Activated CD4-positive, alpha-beta T cell treated with anti-CD3 and anti-CD28 coated beads, Interleukin-2, amount 50 U/mL, for 16 hours (primary cell): ENCODE results near the gene GALNT2.

Source experiments
- DNase-seq: peaks from one replicate; pipeline ENCODE4 v3.0.0-alpha.2; 2020

The GALNT2 gene

DNA sequence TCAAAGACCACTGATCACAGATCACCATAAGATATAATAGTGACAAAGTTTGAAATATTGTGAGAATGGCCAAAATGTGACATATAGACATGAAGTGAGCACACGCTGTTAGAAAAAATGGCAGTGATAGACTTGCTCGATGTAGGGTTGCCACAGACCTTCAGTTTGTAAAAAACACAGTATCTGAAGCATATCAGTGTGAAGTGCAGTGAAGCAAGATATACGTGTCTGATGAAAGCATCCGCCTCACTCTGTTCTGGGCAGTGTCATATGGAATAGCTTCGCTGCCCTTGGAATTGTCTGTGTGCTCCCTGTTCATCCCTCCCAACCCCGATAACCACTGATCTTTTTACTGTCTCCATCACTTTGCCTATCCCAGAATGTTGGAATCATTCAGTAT, 50.7 kb downstream of the GALNT2 start:
- no peak for DNase-seq

GRCh38 chr1:230119340-230119739, 52.3 kb downstream of the GALNT2 start:
- DNase-seq = no peak

DNA sequence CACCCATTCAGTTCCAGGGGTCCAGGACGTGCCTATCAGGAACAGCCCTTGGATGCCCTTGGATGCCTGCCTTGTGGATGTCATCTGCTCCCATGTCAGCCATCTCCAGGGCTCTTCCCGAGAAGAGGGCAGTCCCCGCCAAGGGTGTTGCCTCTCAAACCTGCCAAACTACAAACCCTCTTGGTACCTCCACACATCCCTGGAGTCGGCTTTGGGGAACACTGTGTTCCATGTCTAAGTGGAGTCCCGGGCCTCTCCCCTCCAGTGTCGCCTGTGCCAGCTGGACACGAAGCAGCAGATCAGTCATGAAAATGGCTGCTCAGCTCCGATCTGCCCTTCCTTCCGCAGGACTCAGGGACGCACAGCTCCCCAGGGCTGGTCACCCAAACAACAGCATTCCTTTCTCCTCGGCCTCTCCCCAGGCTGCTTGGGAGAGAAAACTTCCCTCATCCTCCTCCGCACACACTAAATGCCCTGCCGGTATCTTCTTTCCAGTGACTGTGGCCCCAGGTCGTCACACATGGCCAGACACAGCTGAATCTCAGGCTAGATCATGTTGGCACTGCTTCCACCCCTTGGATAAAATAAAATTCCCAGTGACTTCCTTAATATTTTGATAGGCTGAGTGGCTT, 53.4 kb downstream of the GALNT2 start:
- no peak for DNase-seq

GRCh38 chr1:230120921-230121381, 53.9 kb downstream of the GALNT2 start:
- DNase-seq = no peak

GRCh38 chr1:230121950-230122349, 54.9 kb downstream of the GALNT2 start:
- no peak for DNase-seq

- DNase-seq = no peak
Observed at GRCh38 chr1:230122366-230123279, 55.6 kb downstream of the GALNT2 start.

DNA sequence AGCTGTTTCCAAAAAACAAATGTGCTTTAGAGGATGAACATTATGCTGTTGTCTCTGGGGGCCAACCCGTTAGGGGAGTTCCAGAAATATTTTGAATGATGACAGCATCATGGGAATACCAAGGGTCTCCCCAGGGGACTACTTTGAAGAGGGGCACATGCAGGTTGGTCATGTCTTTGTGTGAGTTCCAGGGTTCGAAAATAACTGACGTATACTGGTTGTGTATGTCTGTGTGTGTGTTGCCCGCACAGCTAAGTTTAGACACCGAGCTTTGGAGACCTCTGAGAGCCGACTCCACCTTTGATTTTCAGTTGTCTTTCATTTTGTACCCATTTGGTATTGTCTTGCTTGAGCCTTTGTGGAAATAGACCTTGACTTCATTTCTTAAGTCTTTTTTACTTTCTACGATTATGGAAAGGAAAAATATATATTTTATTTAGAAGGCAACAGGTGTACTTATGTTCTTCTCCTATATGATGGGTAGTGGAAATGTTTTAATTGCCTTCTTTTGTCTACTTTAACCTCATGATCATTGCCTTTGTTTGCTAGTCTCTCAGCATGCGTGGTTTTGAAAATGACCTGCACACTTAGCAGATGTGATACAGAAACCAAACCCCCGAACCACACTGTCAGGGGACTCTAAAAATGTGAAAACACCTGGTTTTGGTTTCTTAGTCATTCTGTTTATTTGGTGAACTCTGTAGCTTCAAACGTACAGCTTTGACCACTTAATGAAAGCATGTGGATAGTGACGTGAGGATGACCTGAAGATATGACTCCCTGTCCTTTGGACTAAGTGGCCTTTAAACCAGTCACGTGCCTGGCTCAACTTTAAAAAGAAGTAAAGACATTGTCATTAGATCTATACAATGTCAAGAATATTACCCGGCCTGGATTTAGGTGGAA, 56.5 kb downstream of the GALNT2 start:
- DNase-seq = peak; percentile 84

DNA sequence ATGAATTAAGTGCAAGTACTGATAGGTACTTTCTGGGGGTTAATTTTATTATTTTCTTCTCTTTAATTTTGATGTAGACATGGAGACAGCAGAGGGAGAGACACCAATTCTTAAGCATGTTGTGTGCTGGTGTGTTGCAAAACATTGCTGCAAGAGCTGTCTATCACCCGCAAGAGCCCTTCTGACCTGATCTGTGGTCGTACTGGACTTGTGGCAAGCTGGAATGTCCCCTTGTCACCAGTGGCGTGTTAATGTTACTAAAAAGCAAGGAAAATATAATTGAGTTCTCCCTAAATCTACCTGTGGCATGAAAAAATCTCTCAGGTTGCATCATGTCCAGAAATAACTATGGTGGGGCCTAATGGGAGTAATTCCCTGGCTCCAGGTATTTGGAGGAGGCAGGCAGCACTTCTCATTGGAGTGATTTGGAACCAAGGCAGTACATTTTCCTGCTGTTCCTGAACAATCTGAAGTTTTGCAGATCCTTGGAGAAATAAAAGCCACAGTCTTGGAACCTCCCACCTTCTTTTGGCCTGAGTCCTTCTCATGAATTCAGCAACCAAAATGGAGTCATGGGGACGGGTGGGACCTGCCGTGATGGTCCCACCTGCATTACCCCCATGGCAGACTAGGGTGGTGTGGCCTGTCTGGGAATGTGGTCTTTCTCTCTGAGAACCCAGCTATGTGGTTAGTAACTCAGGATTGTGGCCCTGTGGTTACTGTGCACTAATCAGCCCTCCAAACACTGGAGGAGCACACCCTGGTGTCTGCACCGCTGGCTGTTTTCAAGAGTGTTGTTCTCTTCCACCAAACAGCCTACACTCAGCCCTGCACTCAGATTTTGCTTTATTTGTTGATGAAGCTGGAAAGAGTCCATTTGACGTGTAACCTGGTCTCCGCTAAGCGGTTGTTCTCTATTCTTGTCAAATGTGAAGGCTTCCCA, 57.4 kb downstream of the GALNT2 start:
- DNase-seq = no peak

DNA sequence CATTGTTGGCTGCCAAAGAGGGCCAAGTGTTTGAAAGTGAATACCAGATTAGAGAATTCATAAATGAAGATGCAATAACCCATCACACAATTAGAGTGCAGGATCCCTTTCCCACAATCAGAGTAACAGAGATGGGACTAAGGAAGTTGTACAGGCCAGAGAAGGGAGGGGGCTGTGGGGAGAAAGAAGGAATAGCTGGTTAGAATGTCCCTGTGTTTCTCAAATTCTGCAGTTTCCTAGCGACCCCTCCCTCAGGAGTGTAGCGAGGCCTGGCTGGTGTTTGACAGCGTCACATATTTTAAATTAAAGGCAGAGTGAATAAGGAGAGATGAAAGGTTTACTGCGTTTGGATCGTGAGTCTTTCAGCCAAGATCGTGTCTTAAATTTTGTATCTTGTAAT, 58.1 kb downstream of the GALNT2 start:
- DNase-seq = no peak

- DNase-seq = no peak
Observed at GRCh38 chr1:230125640-230126528, 58.8 kb downstream of the GALNT2 start.

DNA sequence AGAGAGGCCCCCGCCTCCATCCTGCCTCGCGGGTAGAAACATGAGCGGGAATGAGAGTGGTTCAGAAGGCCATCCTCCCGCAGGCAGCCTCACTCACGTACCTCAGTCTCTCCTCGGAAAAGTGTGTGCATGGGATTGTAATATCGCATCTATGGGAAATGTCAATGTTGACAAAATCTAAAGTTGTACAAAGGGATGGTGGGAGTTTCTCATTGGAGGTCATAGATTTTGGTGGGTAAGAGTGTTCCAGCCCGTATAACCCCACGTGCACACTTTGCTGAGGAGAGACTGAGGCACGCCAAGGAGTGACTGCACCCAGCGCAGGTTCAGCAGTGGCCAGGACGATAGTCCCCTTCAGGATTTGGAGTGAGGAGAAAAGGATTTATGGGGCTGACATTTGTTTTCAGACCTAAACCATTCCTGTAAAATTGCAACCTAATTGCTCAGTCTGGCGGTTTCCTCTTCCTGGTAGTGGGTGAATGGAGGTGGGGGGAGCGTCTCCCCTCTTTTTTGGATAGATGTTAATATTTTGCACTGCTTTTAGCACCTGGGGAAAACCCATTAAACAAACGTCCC, 59.6 kb downstream of the GALNT2 start:
- no peak for DNase-seq

GRCh38 chr1:230127105-230128054, 60.3 kb downstream of the GALNT2 start:
- DNase-seq = peak; percentile 67

GRCh38 chr1:230128569-230129285, 61.7 kb downstream of the GALNT2 start:
- DNase-seq = no peak

- DNase-seq = no peak
Observed at GRCh38 chr1:230129341-230129740, 62.3 kb downstream of the GALNT2 start.

- DNase-seq = no peak
Observed at GRCh38 chr1:230130172-230130944, 63.3 kb downstream of the GALNT2 start.

DNA sequence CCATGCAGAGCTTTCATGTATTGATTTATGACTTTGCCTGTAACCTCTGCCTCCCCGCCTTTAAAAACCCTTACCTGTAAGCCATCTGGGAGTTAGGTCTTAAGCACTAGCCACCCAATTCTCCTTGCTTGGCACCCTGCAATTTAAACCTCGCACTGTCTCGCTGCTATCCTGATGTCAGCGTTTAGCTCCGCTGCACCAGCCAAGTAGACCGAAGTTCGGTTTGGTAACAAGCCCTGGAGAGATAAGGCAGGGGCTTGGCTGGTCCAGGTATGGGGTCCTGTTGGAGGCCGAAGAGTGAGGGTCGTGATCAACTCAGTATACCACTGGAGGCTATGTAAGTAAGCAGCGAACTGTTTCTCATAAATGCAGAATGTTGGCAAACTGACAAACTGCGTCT, 64.4 kb downstream of the GALNT2 start:
- DNase-seq = no peak

- no peak for DNase-seq
Observed at GRCh38 chr1:230132758-230133157, 65.7 kb downstream of the GALNT2 start.

- DNase-seq = no peak
Observed at GRCh38 chr1:230135726-230136125, 68.7 kb downstream of the GALNT2 start.
